IPS-18c (cell line): Measurements from ENCODE around the gene C14orf119.

Experiments used
- H3K4me3 ChIP-seq: 2 replicates; pipeline ENCODE4 v1.7.0; 2013; ENCODE audit warnings: low read depth, mild to moderate bottlenecking, low read length, moderate library complexity; ENCODE audit not compliant: insufficient read depth
- H3K9me3 ChIP-seq: one replicate; pipeline ENCODE4 v1.6.1; 2013; ENCODE audit warnings: mild to moderate bottlenecking, low read length, moderate library complexity; ENCODE audit not compliant: control insufficient read depth, insufficient read depth

Gene C14orf119

GRCh38 chr14:23146980-23147379 lies 51.7 kb downstream of the C14orf119 start:
- Histone ChIP-seq H3K4me3 (no peak overlapping the region), H3K9me3 (no peaks in the 10 kb centered on the region)

- no peak overlapping the region for H3K4me3 ChIP-seq
Measured at GRCh38 chr14:23147676-23148075, 52.4 kb downstream of the C14orf119 start.

GRCh38 chr14:23148591-23149249 lies 53.4 kb downstream of the C14orf119 start:
- H3K4me3 ChIP-seq: no peak overlapping the region
- H3K9me3 ChIP-seq: peaks cover 2% of the 10 kb centered on the region

More at GRCh38 chr14:23147676-23148075, 52.4 kb downstream of the C14orf119 start:
- peaks cover 1% of the 10 kb centered on the region for H3K9me3 ChIP-seq

GRCh38 chr14:23149745-23150144 lies 54.4 kb downstream of the C14orf119 start:
- H3K9me3 ChIP-seq: peaks cover 2% of the 10 kb centered on the region
- H3K4me3 ChIP-seq: no peak overlapping the region
